DND-41 (cell line): Measurements from ENCODE around the gene TBCD.

Source experiments
- ATAC-seq: fragments of 200-7000 bp; cut with Tn5 transposase; 3 replicates; pipeline ENCODE4 v1.9.1; 2021; ENCODE audit warnings: low read depth; ENCODE audit not compliant: insufficient read depth
- DNase-seq: peaks from one replicate; pipeline ENCODE4 v3.0.0-alpha.2; 2020
- H2AFZ ChIP-seq: 2 replicates; pipeline ENCODE4 v1.6.0; 2012; ENCODE audit warnings: low read depth, low read length
- H3K27ac ChIP-seq: 2 replicates; pipeline ENCODE4 v1.5.1; 2012; ENCODE audit warnings: low read length, inconsistent platforms
- H3K27me3 ChIP-seq: fragments of 200-600 bp; sonication (generic); 2 replicates; pipeline ENCODE4 v1.6.0; 2012; ENCODE audit warnings: low read length, mild to moderate bottlenecking, inconsistent platforms; ENCODE audit not compliant: insufficient read depth, poor library complexity
- H3K36me3 ChIP-seq: 2 replicates; pipeline ENCODE4 v1.5.1; 2012; ENCODE audit warnings: low read length, inconsistent platforms; ENCODE audit not compliant: insufficient read depth
- H3K4me1 ChIP-seq: 2 replicates; pipeline ENCODE4 v1.5.1; 2012; ENCODE audit warnings: mild to moderate bottlenecking, low read length; ENCODE audit not compliant: insufficient read depth
- H3K4me2 ChIP-seq: 2 replicates; pipeline ENCODE4 v1.6.0; 2012; ENCODE audit warnings: mild to moderate bottlenecking, moderate library complexity, low read length, inconsistent platforms; ENCODE audit not compliant: insufficient read depth
- H3K4me3 ChIP-seq, 2 experiments: fragments of 200-600 bp in 1 of 2; shearing (Covaris generic) in 1 of 2; 2 replicates each; pipeline ENCODE4 v1.5.1; 2012 to 2016; ENCODE audit warnings: inconsistent platforms in 2 of 2, low read length in 2 of 2, mild to moderate bottlenecking in 2 of 2, low read depth in 1 of 2, moderate library complexity in 1 of 2
- H3K79me2 ChIP-seq: 2 replicates; pipeline ENCODE4 v1.6.0; 2012; ENCODE audit warnings: low read length, inconsistent platforms; ENCODE audit not compliant: insufficient read depth
- H3K9ac ChIP-seq: 2 replicates; pipeline ENCODE4 v1.6.0; 2012; ENCODE audit warnings: low read depth, mild to moderate bottlenecking, inconsistent platforms, low read length, moderate library complexity
- H3K9me3 ChIP-seq: 2 replicates; pipeline ENCODE4 v1.5.1; 2012; ENCODE audit warnings: low read length, moderate library complexity, mild to moderate bottlenecking, inconsistent platforms; ENCODE audit not compliant: insufficient read depth, severe bottlenecking
- H4K20me1 ChIP-seq: 2 replicates; pipeline ENCODE4 v1.6.0; 2012; ENCODE audit warnings: low read length; ENCODE audit not compliant: insufficient read depth
- CTCF ChIP-seq: IDR thresholded peaks from 2 replicates; pipeline ENCODE4 v1.5.1; 2012; ENCODE audit warnings: borderline replicate concordance, low read length, moderate library complexity, mild to moderate bottlenecking; ENCODE audit not compliant: poor library complexity, severe bottlenecking; ENCODE audit errors: extremely low read depth
- EZH2 ChIP-seq: IDR thresholded peaks from 3 replicates; pipeline ENCODE4 v1.6.1; 2012; ENCODE audit warnings: borderline replicate concordance, low read depth, mild to moderate bottlenecking, moderate library complexity, low read length, inconsistent platforms; ENCODE audit not compliant: severe bottlenecking

TBCD gene

DNA sequence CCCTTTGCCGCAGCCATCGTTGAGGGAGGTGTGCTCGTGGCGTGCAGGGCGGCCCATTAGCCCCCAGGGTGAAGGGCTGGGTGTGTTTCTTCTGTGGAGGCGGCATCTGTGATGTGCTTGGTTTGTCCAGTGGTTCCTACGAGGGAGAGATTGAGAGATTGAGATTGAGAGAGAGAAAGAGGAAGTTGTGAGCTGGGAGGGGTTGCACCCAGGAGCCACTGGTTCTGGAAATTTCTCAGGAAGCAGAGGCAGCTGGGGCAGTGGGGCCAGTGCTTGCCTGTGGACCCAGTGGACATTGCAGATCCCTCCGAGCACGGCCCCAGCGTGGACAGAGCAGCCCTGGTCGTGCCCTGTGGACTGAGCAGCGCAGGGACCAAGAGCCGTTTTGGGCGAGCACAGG, 160.0 kb downstream of the TBCD start:
- Histone ChIP-seq H3K36me3 (peaks cover 82% of the 10 kb centered on the region), H3K4me2 (no peak overlapping the region), H2AFZ (no peak overlapping the region), H4K20me1 (peaks cover 8% of the 10 kb centered on the region; the same call in 1 of the 2 replicates), H3K9me3 (no peaks in the 10 kb centered on the region), H3K79me2 (peaks cover 88% of the 10 kb centered on the region), H3K9ac (0 out of 2 replicates have a peak overlapping the region, but pooled peaks have one; percentile 2), H3K27me3 (no peaks in the 10 kb centered on the region), H3K4me1 (peaks cover 45% of the 10 kb centered on the region), H3K27ac (peak overlapping the region; percentile 27), H3K4me3 (no peak overlapping the region)
- TF ChIP-seq EZH2 (no peak), CTCF (no peak)
- DNase-seq, result no peak
- no peak for ATAC-seq

GRCh38 chr17:82912484-82913089, 160.7 kb downstream of the TBCD start:
- H3K9ac ChIP-seq, result no peak overlapping the region
- H3K4me1 ChIP-seq, result peaks cover 38% of the 10 kb centered on the region
- no peak overlapping the region for H3K4me2 ChIP-seq
- ATAC-seq (no peak), DNase-seq (no peak)
- no peak overlapping the region for H3K4me3 ChIP-seq
- peaks cover 10% of the 10 kb centered on the region; the same call in 1 of the 2 replicates for H4K20me1 ChIP-seq
- no peak for TF ChIP-seq EZH2
- peak overlapping the region; percentile 27 for H3K27ac ChIP-seq
- H3K9me3 ChIP-seq, result no peaks in the 10 kb centered on the region
- peaks cover 82% of the 10 kb centered on the region for H3K36me3 ChIP-seq
- H3K79me2 ChIP-seq, result peaks cover 91% of the 10 kb centered on the region
- no peaks in the 10 kb centered on the region for H3K27me3 ChIP-seq
- no peak overlapping the region for H2AFZ ChIP-seq

GRCh38 chr17:82913304-82914043, 161.6 kb downstream of the TBCD start:
- Histone ChIP-seq H4K20me1 (peaks cover 15% of the 10 kb centered on the region; the same call in 1 of the 2 replicates), H3K27me3 (no peaks in the 10 kb centered on the region), H2AFZ (no peak overlapping the region), H3K9me3 (no peaks in the 10 kb centered on the region), H3K9ac (no peak overlapping the region), H3K36me3 (peaks cover 90% of the 10 kb centered on the region), H3K79me2 (peaks cover 98% of the 10 kb centered on the region), H3K27ac (peak overlapping the region; percentile 27; the same call in 1 of the 2 replicates), H3K4me3 (no peak overlapping the region), H3K4me2 (no peak overlapping the region), H3K4me1 (peaks cover 29% of the 10 kb centered on the region)
- ATAC-seq, result no peak
- peak; percentile 59 for TF ChIP-seq CTCF
- no peak for TF ChIP-seq EZH2
- no peak for DNase-seq

DNA sequence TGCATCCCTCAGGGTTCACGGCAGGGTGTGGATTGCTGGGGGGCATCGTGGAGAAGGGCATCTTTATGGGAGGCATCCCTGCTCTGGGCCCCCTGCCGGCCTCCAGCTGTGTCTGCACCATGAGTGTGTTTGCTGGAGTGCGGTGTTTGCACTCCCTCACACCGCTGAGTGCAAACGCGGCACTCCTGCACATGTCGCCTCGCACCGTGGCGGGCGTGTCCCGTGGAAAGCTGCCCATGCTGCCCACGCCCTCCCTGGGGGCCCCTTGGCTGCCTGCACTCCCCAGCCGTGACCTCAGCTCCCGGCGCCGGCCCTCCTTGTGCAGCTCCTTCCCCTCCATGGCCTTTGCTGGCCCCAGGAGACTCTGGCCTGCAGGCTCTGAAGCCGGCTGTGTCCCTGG, 162.5 kb downstream of the TBCD start:
- no peaks in the 10 kb centered on the region for H3K9me3 ChIP-seq
- H3K36me3 ChIP-seq, result peaks cover 90% of the 10 kb centered on the region
- H3K9ac ChIP-seq, result no peak overlapping the region
- no peak overlapping the region for H2AFZ ChIP-seq
- H3K4me3 ChIP-seq, result no peak overlapping the region
- TF ChIP-seq EZH2, result no peak
- no peak for TF ChIP-seq CTCF
- H3K79me2 ChIP-seq, result peaks cover 98% of the 10 kb centered on the region
- ATAC-seq (no peak), DNase-seq (no peak)
- H4K20me1 ChIP-seq, result peaks cover 15% of the 10 kb centered on the region; the same call in 1 of the 2 replicates
- H3K27ac ChIP-seq, result peak overlapping the region; percentile 26
- H3K27me3 ChIP-seq, result no peaks in the 10 kb centered on the region
- no peak overlapping the region for H3K4me2 ChIP-seq
- H3K4me1 ChIP-seq, result peaks cover 20% of the 10 kb centered on the region
